ENCODE results near the gene SUV39H2.
A peak's percentile ranks its signal among the peaks of the same experiment; 100 is the strongest.
"Not testable (repeated sequence)": the region's sequence is repeated elsewhere in the genome, so short reads cannot be mapped to it uniquely, and the experiment has no call there.

Gene SUV39H2

GRCh38 chr10:14878266-14879123 lies at the start of gene SUV39H2:
TSS of gene SUV39H2 (plus strand) at chr10:14878866. CDS start at chr10:14878889, 23 bp downstream.
- DNase-seq: peak; percentile 88

- DNase-seq: no peak
Measured at GRCh38 chr10:14833106-14833505, 45.6 kb upstream of the SUV39H2 start.

- DNase-seq: no peak
Measured at GRCh38 chr10:14836208-14836607, 42.5 kb upstream of the SUV39H2 start.

- DNase-seq: no peak
Measured at GRCh38 chr10:14837003-14837756, 41.5 kb upstream of the SUV39H2 start.

- peak; percentile 95 for DNase-seq
Measured at GRCh38 chr10:14837757-14838581, 40.7 kb upstream of the SUV39H2 start, which contains the start of the genes CDNF, HSPA14 and MSANTD7. TSS of gene CDNF (minus strand) at chr10:14838037. CDS start at chr10:14837946, 91 bp downstream. TSS of gene HSPA14 (plus strand) at chr10:14838306. CDS start at chr10:14838403, 97 bp downstream. TSS of gene MSANTD7 (plus strand) at chr10:14838306. CDS start at chr10:14842285, 3,979 bp downstream.

GRCh38 chr10:14838582-14839304 lies 39.9 kb upstream of the SUV39H2 start:
- no peak for DNase-seq

GRCh38 chr10:14839305-14839695 lies 39.4 kb upstream of the SUV39H2 start:
- DNase-seq: no peak

- DNase-seq: no peak
Measured at GRCh38 chr10:14840178-14840577, 38.5 kb upstream of the SUV39H2 start.

- DNase-seq: no peak
Measured at GRCh38 chr10:14843327-14843988, 35.2 kb upstream of the SUV39H2 start.

- no peak for DNase-seq
Measured at GRCh38 chr10:14844948-14845347, 33.7 kb upstream of the SUV39H2 start.

- DNase-seq: no peak
Measured at GRCh38 chr10:14852236-14852635, 26.4 kb upstream of the SUV39H2 start.

GRCh38 chr10:14855453-14855852 lies 23.2 kb upstream of the SUV39H2 start:
- no peak for DNase-seq

- no peak for DNase-seq
Measured at GRCh38 chr10:14858338-14858960, 20.2 kb upstream of the SUV39H2 start.

GRCh38 chr10:14859043-14859442 lies 19.6 kb upstream of the SUV39H2 start:
- DNase-seq: no peak

- DNase-seq: no peak
Measured at GRCh38 chr10:14859775-14860174, 18.9 kb upstream of the SUV39H2 start.

GRCh38 chr10:14860791-14861190 lies 17.9 kb upstream of the SUV39H2 start:
- no peak for DNase-seq

GRCh38 chr10:14864466-14864865 lies 14.2 kb upstream of the SUV39H2 start:
- DNase-seq: not testable (repeated sequence)

- DNase-seq: not testable (repeated sequence)
Measured at GRCh38 chr10:14864871-14865270, 13.8 kb upstream of the SUV39H2 start.

GRCh38 chr10:14873090-14873760 lies 5.4 kb upstream of the SUV39H2 start:
- no peak for DNase-seq

- DNase-seq: no peak
Measured at GRCh38 chr10:14875941-14876340, 2.7 kb upstream of the SUV39H2 start.
